ENCODE results near the gene PLEKHH1.

- TF ChIP-seq, protein P1, sequence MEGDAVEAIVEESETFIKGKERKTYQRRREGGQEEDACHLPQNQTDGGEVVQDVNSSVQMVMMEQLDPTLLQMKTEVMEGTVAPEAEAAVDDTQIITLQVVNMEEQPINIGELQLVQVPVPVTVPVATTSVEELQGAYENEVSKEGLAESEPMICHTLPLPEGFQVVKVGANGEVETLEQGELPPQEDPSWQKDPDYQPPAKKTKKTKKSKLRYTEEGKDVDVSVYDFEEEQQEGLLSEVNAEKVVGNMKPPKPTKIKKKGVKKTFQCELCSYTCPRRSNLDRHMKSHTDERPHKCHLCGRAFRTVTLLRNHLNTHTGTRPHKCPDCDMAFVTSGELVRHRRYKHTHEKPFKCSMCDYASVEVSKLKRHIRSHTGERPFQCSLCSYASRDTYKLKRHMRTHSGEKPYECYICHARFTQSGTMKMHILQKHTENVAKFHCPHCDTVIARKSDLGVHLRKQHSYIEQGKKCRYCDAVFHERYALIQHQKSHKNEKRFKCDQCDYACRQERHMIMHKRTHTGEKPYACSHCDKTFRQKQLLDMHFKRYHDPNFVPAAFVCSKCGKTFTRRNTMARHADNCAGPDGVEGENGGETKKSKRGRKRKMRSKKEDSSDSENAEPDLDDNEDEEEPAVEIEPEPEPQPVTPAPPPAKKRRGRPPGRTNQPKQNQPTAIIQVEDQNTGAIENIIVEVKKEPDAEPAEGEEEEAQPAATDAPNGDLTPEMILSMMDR (IDR thresholded peaks at IDR 0.05; ENCODE audit: insufficient read depth, low read length): no peak
- TF ChIP-seq SPI1 (IDR thresholded peaks at IDR 0.05; ENCODE audit: borderline replicate concordance, low read depth) (no peak), POLR2AphosphoS5 (IDR thresholded peaks at IDR 0.05; ENCODE audit: low read depth) (no peak)
Observed at GRCh38 chr14:67532998-67533753, at the start of gene PLEKHH1.

All from HL-60 (cell line).